ENCODE data around the gene OSBPL8. TPM values are rescaled to one million over a fixed set of nuclear protein-coding genes. Genes with fewer than 3 reads are reported as not detected.
A peak's percentile ranks its signal among the peaks of the same experiment; 100 is the strongest.
"Not testable (repeated sequence)": the region's sequence is repeated elsewhere in the genome, so short reads cannot be mapped to it uniquely, and the experiment has no call there.

Gene OSBPL8
- total RNA-seq, 1 donor from 2014 or later, result 28.3 TPM

DNA sequence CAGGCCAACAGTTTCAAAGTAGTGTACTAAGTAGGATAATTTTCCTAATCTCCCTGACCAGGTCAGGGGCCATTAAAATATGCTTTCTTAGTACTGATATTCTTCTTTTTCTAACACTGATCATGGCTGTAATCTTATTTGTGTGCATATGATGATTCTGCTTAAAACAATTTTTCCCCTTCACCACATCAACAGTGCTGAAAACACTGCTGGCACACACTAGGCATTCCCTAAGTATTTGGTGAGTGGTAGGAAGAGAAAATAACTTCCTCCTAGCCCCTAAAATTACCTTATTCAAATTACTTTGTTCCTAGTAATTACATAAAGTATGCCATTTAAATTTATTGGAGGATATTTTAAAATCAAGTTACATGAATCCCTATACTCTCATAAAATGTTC, 161.5 kb downstream of the OSBPL8 start:
- ATAC-seq (no peak), DNase-seq (no peak)
- intact Hi-C loops (cut with micrococcal nuclease), result no loop called here

GRCh38 chr12:76391461-76391860, 168.1 kb downstream of the OSBPL8 start:
- no peak for ATAC-seq
- intact Hi-C loops (cut with micrococcal nuclease), result no loop called here
- DNase-seq, result no peak

DNA sequence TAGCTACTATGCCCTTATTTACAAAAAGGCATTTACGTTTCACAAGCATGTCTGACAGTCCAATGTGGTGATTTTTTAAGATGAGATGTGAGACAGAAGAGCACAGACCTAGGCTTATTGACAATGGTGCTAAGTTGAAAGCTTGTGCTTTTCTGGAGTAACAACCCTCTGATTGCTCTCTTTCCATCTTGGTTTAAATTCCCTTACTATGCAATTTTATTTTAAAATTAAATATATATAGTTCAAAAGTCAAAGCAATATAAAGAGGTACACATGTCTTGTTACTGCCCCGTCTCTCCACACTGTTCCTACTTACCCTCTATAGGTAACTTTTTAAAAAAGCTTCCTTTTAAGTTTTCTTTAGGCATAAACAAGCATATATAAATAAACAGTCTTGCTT, 172.0 kb downstream of the OSBPL8 start:
- no peak for ATAC-seq
- DNase-seq, result no peak
- intact Hi-C loops (cut with micrococcal nuclease), result no loop called here

GRCh38 chr12:76384560-76384959, 175.0 kb downstream of the OSBPL8 start:
- DNase-seq (no peak), ATAC-seq (no peak)
- intact Hi-C loops (cut with micrococcal nuclease), result no loop called here

GRCh38 chr12:76383988-76384387, 175.6 kb downstream of the OSBPL8 start:
- DNase-seq, result no peak
- ATAC-seq, result no peak
- intact Hi-C loops (cut with micrococcal nuclease), result no loop called here

- intact Hi-C loops (cut with micrococcal nuclease), result no loop called here
- no peak for DNase-seq
- ATAC-seq, result no peak
Measured at GRCh38 chr12:76379261-76379660, 180.3 kb downstream of the OSBPL8 start.

DNA sequence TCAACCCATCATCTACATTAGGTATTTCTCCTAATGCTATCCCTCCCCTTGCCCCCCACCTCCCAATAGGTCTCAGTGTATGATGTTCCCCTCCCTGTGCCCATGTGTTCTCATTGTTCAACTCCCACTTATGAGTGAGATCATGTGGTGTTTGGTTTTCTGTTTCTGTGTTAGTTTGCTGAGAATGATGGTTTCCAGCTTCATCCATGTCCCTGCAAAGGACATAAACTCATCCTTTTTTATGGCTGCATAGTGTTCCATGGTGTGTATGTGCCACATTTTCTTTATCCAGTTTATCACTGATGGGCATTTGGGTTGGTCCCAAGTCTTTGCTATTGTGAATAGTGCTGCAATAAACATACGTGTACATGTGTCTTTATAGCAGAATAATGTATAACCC, 182.7 kb downstream of the OSBPL8 start:
- DNase-seq; intact Hi-C loops (cut with micrococcal nuclease); ATAC-seq: not testable (repeated sequence)

DNA sequence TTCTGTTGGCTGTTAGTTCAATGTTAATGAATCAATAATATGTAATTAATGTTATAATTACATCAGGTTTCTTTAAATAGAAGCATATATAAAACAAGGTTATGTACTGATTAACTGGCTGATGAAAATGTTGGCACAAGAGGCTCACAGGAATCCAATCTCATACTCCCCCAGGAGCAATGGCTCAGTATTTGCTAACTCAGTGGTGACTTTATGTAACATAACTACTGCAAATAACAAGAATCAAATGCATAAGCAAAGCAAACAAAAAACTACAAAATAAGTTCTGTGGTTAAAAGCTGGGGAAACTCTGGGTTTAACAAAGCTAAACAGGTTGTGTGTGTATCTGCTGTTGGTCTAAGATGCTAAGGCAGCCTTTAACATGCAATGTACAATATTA, 183.6 kb downstream of the OSBPL8 start:
- ATAC-seq, result no peak
- intact Hi-C loops (cut with micrococcal nuclease), result no loop called here
- DNase-seq, result no peak

DNA sequence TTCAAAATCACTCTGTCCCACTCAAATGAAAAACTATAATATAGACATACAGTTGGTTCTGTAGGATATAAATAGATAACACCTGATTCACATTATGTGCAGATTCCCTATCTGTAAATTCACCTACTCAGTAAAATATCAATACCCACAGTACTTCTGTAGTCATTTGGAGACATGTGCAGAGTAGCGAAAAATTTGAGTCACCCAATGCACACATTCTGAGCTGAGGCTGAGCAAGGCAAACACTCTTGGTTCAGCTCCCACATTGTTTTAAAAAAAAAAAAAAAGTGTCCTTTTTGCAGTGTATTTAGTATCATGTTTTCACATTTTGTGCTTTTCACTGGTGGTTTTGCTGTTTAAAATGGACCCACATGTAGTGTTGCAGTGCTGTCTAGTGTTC, 184.1 kb downstream of the OSBPL8 start:
- ATAC-seq (no peak), DNase-seq (no peak)
- intact Hi-C loops (cut with micrococcal nuclease), result no loop called here

DNA sequence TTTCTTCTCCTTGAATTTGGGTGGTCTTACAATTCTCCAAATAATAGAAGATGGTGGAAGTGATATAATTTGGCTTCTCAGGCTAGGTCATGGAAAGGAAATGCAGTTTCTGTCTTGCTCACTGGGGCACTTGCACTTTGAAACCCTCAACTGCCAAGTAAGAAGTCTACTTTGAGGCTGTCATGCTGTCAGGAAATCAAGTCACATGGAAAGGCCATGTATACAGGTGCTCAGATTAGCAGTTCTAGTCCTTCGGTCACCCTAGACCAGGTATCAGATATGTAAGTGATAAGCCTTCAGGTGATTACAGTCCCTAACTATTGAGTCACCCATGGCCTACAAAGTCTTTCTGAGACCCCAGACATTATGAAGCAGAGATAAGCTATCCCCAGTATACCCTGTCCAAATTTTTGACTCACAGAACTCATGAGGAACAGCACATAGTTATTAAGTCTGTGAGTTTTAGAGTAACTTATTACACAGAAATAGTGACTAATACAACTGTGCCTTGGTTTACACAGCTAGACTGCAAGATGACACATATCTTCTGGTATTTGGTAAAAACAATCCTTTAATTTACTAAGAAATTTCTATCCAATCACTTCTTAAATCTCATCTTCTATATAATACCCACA, 185.1 kb downstream of the OSBPL8 start:
- no peak for ATAC-seq
- DNase-seq, result no peak
- intact Hi-C loops (cut with micrococcal nuclease), result no loop called here

DNA sequence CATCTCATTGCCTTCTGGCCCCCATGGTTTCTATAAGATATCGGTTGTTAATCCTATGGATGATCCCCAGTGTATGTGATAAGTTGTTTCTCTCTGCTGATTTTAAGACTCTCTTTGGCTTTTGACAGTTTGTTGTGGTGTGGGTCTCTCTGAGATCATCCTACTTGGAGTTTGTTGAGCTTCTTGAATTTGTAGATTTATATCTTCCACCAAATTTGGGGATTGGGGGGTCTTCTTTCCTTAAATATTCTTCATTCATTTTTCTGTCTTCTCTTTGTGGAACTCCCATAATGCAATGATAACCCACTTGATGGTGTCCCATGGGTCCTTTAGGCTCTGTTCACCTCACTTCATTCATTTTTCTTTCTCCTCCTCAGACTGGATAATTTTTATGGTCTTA, 191.3 kb downstream of the OSBPL8 start:
- ATAC-seq (no peak), DNase-seq (no peak)
- intact Hi-C loops (cut with micrococcal nuclease), result no loop called here

- intact Hi-C loops (cut with micrococcal nuclease), result no loop called here
- ATAC-seq, result no peak
Measured at GRCh38 chr12:76366163-76366562, 193.4 kb downstream of the OSBPL8 start.

GRCh38 chr12:76364131-76364530, 195.4 kb downstream of the OSBPL8 start:
- DNase-seq; intact Hi-C loops (cut with micrococcal nuclease): not testable (repeated sequence)

More at GRCh38 chr12:76366163-76366562, 193.4 kb downstream of the OSBPL8 start:
- no peak for DNase-seq

GRCh38 chr12:76360316-76360715, 199.3 kb downstream of the OSBPL8 start:
- intact Hi-C loops (cut with micrococcal nuclease), result no loop called here
- no peak for DNase-seq
- ATAC-seq, result no peak

More at GRCh38 chr12:76364131-76364530, 195.4 kb downstream of the OSBPL8 start:
- ATAC-seq, result not testable (repeated sequence)

DNA sequence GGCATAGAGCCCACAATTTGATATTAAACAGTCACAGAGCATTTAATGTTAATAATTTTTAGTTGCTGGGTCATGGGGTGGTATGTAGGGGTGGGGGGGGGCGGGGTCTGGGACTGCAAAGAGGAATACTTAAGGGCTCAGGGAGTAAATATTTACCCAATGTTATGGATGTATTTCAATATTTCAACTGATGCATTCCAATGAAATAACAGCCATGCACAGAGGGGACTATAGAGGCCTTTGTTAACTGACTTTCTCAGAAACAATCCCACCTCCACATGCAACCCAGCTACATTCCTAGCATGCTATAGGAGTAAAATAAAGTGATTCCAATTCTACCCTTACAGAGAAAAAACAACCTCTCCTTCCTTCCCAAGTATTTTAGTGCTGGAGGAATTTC, 203.5 kb downstream of the OSBPL8 start:
- no peak for DNase-seq
- intact Hi-C loops (cut with micrococcal nuclease), result no loop called here
- ATAC-seq, result no peak

- peak; percentile 93 for DNase-seq
- ATAC-seq, result peak; percentile 99
- intact Hi-C loops (cut with micrococcal nuclease), result loop anchor here (10.0 kb wide), 2 partner anchors 207 to 263 kb away; partner anchors contain the start of genes NAP1L1 and OSBPL8
Measured at GRCh38 chr12:76348079-76348901, 211.3 kb downstream of the OSBPL8 start, which contains the start of gene BBS10. Gene BBS10 (minus strand): TSS chr12:76348415. CDS start chr12:76348358, 57 bp downstream.

- peak; percentile 69 for ATAC-seq
Measured at GRCh38 chr12:76346798-76347420, 212.7 kb downstream of the OSBPL8 start.

DNA sequence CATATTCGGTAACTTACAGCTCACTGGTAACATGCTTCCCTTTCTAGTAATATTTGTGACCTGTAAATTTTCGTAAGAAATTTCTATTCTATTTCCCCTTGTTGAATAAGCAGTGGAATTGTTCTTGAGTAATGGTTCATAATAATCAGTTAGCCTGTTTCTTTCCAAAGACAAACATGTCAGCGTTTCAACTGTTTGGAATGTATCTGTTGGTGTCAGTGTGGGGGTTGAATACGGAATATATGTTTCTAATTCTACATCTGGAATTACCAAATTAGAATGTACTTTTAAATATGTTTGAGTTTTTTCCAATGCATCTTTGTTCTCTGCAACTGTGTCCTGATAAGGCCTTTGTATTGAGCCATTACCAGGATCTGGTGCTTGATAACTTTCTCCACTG, 213.3 kb downstream of the OSBPL8 start:
- ATAC-seq (no peak), DNase-seq (no peak)
- intact Hi-C loops (cut with micrococcal nuclease), result loop anchor here (10.0 kb wide), 2 partner anchors 209 to 261 kb away; partner anchors contain the start of genes NAP1L1 and OSBPL8

More at GRCh38 chr12:76346798-76347420, 212.7 kb downstream of the OSBPL8 start:
- DNase-seq, result no peak
- intact Hi-C loops (cut with micrococcal nuclease), result loop anchor here (10.0 kb wide), 2 partner anchors 208 to 262 kb away; partner anchors contain the start of genes NAP1L1 and OSBPL8

DNA sequence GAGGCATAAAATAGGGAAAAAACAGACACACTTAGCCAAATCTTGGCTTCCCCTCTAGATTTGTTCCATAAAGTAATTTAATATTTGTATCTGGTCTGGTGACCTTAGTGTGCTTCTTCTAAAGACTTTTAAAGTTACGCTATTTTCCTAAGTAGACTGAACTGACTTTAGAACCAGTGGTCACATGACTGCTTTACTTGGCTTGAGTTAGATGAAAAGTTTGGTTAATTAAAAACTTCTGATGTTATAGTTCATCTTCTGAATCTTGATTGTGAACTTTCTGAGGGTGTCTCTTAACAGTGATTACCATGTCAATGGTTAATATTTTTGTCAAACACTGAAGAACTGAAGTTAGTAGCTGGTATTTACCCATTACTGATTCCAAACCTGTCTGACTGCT, 214.0 kb downstream of the OSBPL8 start:
- ATAC-seq, result no peak
- DNase-seq, result no peak
- intact Hi-C loops (cut with micrococcal nuclease), result loop anchor here (10.0 kb wide), 2 partner anchors 209 to 261 kb away; partner anchors contain the start of genes NAP1L1 and OSBPL8
